ENCODE data around the gene HMCN2. TPM values are rescaled to one million over a fixed set of nuclear protein-coding genes. Genes with fewer than 3 reads are reported as not detected.

Gene HMCN2
- total RNA-seq, 4 donors from 2014 or later = 1.3 to 6.3 (median 3.5) TPM

DNA sequence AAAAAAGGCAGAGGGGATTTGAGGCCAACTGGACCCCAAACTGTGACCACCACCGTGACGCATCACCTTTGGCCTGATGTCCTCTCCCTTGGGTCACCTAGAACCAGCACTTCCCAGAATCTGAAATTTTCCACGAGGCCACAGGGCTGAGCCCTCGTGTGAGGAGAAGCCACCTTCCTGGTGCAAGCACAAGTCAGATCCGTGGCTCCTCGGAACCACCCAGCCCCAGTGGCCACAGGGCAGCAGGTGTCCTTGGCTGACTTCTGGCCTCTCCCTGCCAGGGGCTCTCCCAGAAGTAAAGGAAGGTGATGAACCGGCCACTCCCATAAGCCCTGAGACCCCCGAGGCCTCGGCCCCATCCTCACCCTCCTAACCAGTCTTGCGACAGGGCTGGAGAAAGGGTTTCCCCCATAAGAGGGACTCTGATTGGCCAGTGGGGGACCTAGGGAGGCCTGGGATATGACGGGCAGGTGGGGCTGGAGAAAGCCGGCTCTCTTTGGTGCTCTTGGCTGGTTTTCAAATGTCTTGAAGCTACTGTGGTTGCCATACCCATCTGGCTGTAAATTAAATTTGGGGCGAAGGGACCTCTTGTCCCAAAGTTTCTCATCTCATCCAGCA is 20.9 kb upstream of the HMCN2 start:
- H3K9me3 ChIP-seq = no peaks in the 10 kb centered on the region
- H3K4me1 ChIP-seq = peaks cover 13% of the 10 kb centered on the region
- TF ChIP-seq, protein P1, sequence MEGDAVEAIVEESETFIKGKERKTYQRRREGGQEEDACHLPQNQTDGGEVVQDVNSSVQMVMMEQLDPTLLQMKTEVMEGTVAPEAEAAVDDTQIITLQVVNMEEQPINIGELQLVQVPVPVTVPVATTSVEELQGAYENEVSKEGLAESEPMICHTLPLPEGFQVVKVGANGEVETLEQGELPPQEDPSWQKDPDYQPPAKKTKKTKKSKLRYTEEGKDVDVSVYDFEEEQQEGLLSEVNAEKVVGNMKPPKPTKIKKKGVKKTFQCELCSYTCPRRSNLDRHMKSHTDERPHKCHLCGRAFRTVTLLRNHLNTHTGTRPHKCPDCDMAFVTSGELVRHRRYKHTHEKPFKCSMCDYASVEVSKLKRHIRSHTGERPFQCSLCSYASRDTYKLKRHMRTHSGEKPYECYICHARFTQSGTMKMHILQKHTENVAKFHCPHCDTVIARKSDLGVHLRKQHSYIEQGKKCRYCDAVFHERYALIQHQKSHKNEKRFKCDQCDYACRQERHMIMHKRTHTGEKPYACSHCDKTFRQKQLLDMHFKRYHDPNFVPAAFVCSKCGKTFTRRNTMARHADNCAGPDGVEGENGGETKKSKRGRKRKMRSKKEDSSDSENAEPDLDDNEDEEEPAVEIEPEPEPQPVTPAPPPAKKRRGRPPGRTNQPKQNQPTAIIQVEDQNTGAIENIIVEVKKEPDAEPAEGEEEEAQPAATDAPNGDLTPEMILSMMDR (IDR thresholded peaks at IDR 0.05) = no peak
- TF ChIP-seq POLR2A (IDR thresholded peaks at IDR 0.05) = no peak
- no peak for TF ChIP-seq EP300 (IDR thresholded peaks at IDR 0.05)
- no peak for TF ChIP-seq POLR2AphosphoS5 (IDR thresholded peaks at IDR 0.05)
- no peak overlapping the region for H3K27ac ChIP-seq
- DNase-seq (ENCODE audit: low spot score in 2 of 2) = peak in 1 of 2 donors; percentile 51
- no peaks in the 10 kb centered on the region for H3K27me3 ChIP-seq
- WGBS = 83% methylated on average over 10 of the region's 13 CpGs
- H3K36me3 ChIP-seq = no peaks in the 10 kb centered on the region
- H3K4me3 ChIP-seq = no peak overlapping the region

DNA sequence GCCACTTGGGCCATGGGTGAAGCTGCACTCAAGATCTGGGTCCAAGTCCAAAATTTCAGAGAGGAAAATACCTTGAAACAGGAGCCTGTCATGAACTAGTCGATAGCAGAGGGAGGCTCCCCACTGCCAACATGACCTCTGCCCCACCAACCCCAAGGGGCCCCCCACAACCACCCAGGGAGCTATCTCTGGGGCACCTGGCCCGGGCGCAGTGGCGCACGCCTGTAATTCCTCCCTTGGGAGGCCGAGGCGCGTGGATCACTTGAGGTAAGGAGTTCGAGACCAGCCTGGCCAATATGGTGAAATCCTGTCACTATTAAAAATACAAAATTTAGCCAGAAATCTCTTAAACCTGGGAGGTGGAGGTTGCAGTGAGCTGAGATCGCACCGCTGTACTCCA is 20.1 kb upstream of the HMCN2 start:
- Histone ChIP-seq H3K4me1 (peaks cover 10% of the 10 kb centered on the region), H3K27me3 (no peaks in the 10 kb centered on the region), H3K9me3 (no peaks in the 10 kb centered on the region), H3K36me3 (no peaks in the 10 kb centered on the region), H3K27ac (no peak overlapping the region), H3K4me3 (no peak overlapping the region)
- DNase-seq (ENCODE audit: low spot score in 2 of 2) = peak in 1 of 2 donors; percentile 10
- no peak for TF ChIP-seq POLR2AphosphoS5 (IDR thresholded peaks at IDR 0.05)
- no peak for TF ChIP-seq EP300 (IDR thresholded peaks at IDR 0.05)
- WGBS = 94% methylated on average over 11 of the region's 11 CpGs

DNA sequence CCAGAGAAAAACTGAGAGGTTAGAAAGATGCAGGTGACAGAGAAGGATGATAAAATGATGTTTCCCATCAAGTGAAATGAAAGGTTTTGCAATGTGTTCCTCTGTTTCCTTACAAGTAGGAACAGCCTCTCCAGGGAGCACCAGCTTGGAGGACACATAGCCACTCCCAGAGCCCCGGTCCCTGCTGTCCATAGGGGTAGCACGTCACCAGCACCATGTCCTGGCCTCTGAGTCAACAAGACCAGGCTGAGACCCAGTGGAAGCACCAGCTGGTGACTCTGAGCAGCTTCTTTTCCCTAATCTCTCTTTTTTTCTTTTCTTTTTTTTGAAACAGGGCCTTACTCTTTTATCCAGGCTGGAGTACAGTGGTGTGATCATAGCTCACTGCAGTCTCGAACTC is 19.4 kb upstream of the HMCN2 start:
- 88% methylated on average over 3 of the region's 3 CpGs for WGBS
- peak in 1 of 2 donors; percentile 22 for DNase-seq (ENCODE audit: low spot score in 2 of 2)
- H3K36me3 ChIP-seq = no peaks in the 10 kb centered on the region

DNA sequence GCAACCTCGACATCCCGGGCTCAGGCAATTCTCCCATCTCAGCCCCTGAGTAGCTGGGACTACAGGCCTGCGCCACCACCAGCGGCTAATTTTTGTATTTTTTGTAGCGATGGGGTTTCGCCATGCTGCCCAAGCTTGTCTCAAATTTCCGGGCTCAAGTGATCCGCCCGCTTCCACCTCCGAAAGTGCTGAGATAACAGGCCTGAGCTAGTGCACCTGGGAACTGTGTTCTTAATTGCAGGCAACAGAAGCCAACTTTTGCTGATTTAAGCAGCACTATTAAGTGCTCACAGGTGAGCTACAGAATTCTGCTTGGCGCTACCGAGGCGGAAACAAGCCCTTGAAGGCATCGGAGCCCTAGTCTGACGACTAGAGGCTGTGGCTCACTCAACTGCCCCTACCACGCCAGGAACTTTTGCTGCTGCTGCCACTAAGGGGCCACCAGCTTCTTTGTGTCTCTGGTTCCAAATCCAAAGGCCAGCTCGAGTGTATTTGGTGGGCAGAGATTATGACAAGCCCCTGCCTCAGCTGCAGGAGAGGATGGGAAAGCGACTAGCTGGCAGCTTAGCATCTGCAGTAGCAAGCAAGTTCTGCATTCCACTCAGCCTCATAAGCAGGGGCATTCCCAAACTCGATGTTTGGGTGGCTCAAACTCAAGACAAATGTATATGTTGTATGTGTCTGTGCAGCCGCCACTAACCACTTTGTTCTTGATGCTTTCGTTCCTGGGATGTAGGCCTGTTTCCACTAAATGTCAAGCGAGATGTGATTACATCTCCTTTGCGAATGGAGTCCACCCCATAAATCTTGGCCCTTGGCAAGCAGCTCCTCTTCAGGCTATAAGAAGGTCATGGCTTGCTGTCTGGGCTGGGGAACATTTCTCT is 10.6 kb upstream of the HMCN2 start:
- H3K27ac ChIP-seq = no peak overlapping the region
- no peaks in the 10 kb centered on the region for H3K27me3 ChIP-seq
- H3K4me3 ChIP-seq = no peak overlapping the region
- peak in 1 of 2 donors; percentile 15 for DNase-seq (ENCODE audit: low spot score in 2 of 2)
- peaks cover 6% of the 10 kb centered on the region for H3K4me1 ChIP-seq
- H3K9me3 ChIP-seq = no peaks in the 10 kb centered on the region
- H3K36me3 ChIP-seq = no peaks in the 10 kb centered on the region
- 64% methylated on average over 23 of the region's 23 CpGs for WGBS
- TF ChIP-seq POLR2A (IDR thresholded peaks at IDR 0.05) = no peak
- TF ChIP-seq POLR2AphosphoS5 (IDR thresholded peaks at IDR 0.05) = no peak
- TF ChIP-seq, protein P1 (IDR thresholded peaks at IDR 0.05) = no peak
- no peak for TF ChIP-seq EP300 (IDR thresholded peaks at IDR 0.05)

More for the DNA sequence above, 19.4 kb upstream of the HMCN2 start:
- Histone ChIP-seq H3K27me3 (no peaks in the 10 kb centered on the region), H3K4me1 (peaks cover 10% of the 10 kb centered on the region), H3K9me3 (no peaks in the 10 kb centered on the region), H3K4me3 (no peak overlapping the region), H3K27ac (no peak overlapping the region)
- TF ChIP-seq POLR2A (IDR thresholded peaks at IDR 0.05) = no peak
- TF ChIP-seq, protein P1 (IDR thresholded peaks at IDR 0.05) = no peak
- no peak for TF ChIP-seq EP300 (IDR thresholded peaks at IDR 0.05)
- TF ChIP-seq POLR2AphosphoS5 (IDR thresholded peaks at IDR 0.05) = no peak

DNA sequence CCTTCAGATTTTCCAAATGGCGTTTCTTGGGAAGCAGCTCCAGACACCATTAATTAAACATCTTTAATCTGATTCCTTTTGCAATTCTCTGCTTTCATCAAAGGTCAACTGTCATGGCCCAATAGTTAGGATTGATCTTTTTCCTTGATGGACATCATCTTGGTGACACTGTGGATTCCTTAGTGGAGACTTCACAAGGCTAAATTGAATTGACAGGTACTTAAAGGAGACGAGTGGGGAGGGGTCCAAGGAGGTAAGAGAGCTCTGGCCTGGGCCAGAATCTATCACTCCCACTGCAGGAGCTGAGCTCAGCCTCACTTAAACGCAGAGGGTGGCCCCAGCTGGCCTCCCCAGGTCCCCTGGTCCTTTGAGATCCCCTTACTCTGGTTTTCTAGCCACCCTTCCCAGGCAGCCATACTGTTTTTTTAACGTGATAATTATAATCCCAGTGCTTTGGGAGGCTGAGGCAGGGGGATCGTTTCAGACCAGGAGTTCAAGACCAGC is 9.9 kb upstream of the HMCN2 start:
- TF ChIP-seq EP300 (IDR thresholded peaks at IDR 0.05) (no peak), POLR2A (IDR thresholded peaks at IDR 0.05) (no peak), POLR2AphosphoS5 (IDR thresholded peaks at IDR 0.05) (no peak)
- TF ChIP-seq, protein P1 (IDR thresholded peaks at IDR 0.05) = no peak
- 74% methylated on average over 5 of the region's 5 CpGs for WGBS
- Histone ChIP-seq H3K4me1 (peaks cover 6% of the 10 kb centered on the region), H3K9me3 (no peaks in the 10 kb centered on the region), H3K36me3 (no peaks in the 10 kb centered on the region), H3K27ac (no peak overlapping the region), H3K4me3 (no peak overlapping the region), H3K27me3 (no peaks in the 10 kb centered on the region)
- peak; percentile 6 to 21 for DNase-seq (ENCODE audit: low spot score in 2 of 2)

Data from suprapubic skin (tissue), 4 donors.